ENCODE measurements around the gene ACKR2. TPM values are rescaled to one million over a fixed set of nuclear protein-coding genes. Genes with fewer than 3 reads are reported as not detected.
A peak's percentile ranks its signal among the peaks of the same experiment; 100 is the strongest.

The ACKR2 gene
- total RNA-seq, 1 donor from 2014 or later: 17.2 TPM

DNA sequence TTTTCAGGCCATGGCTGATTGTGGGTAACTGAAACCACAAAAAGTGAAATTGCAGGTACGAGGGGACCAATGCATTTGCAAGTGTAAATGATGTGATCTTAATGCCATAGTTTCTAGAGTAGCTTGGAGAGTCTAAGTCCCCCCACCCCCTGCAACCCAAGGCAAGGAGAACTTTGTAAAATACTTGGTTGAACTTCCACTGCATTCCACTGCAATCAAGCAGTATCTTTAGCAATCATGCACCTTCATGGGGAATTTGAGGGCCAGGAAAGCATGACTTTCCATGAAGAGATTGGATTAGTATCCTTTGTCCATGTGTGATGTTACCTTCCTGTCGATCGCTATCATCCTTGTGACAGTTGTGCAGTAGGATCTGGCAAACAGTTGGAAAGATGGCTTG is 77.8 kb downstream of the ACKR2 start:
- no peak for DNase-seq (ENCODE audit: low spot score)

DNA sequence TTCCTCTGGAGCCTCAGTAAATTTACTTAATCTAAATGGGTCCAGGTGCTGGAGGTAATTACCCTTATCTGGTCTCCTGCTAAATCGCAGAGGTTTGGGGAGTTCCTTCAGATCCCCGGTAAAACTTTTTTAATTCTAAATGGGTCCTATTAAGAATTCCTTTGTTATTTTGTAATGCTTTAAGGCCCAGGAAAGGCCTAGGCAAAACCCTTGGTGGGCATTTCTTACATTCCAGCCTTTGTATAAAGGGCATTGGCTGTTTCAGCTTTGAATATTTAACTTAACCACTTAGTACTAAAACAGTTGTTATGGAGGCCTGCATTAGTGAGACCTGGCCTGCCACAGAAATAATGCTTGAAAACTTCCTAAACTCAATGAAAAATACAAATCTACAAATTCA is 81.8 kb downstream of the ACKR2 start:
- DNase-seq (ENCODE audit: low spot score): no peak

DNA sequence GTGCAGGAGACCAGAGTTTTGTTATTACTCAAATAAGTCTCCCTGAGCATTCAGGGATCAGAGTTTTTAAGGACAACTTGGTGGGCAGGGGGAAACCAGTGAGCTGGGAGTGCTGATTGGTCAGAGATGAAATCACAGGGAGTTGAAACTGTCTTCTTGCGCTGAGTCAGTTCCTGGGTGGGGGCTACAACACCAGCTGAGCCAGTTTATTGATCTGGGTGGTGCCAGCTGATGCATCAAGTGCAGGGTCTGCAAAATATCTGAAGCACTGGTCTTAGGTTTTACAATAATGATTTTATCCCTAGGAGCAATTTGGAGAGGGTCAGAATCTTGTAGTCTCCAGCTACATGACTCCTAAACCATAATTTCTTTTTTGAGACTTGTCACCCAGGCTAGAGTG is 82.9 kb downstream of the ACKR2 start:
- no peak for DNase-seq (ENCODE audit: low spot score)

DNA sequence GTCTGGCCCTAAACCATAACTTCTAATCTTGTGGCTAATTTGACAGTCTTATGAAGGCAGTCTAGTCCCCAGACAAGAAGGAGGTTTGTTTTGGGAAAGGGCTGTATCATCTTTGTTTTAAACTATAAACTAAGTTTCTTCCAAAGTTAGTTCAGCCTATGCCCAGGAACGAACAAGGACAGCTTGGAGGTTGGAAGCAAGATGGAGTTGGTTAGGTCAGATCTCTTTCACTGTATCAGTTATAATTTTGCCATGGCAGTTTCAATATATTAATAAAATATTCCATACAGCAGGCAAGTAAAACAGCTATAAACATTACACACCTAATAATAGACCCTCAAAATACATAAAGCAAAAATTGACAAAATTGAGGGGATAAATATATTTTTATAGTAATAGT is 83.6 kb downstream of the ACKR2 start:
- DNase-seq (ENCODE audit: low spot score): no peak

DNA sequence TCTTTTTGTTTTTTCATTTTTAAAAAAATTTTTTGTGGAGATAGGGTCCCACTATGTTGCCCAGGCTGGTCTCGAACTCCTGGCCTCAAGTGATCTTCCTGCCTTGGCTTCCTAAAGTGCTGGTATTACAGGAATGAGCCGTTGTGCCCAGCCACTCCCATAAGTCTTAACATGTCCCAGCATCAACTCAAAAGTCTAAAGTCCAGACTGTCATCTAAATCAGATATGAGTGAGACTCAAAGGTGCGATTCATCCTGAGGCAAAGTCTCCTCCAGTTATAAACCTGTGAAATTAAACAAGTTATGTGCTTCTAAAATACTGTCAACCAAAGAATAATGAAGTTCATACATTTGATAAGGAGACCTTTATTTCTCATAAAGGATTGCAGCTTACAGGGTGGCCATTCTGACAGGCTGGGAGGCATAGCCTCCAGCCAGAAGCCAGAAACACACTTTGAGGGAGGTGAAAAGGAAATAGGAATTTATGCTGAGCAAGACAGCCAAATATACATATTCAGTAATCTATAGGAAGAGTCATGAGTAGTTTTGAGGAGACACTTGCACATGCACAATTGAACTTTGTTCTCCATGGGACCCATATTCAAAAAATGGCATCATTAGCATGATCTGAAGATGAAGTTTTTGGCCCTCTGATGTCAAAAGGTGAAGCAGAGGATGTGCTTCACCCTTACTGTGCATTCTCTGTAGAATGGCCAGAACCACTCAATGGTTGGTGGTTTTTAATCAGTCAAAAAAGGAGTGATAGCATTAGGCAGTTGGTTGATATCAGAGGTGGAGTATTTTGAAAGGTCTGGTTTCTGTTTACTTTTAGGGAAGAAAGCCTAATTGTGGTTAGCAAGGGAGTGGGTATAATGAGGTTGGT is 85.7 kb downstream of the ACKR2 start:
- DNase-seq (ENCODE audit: low spot score): no peak

DNA sequence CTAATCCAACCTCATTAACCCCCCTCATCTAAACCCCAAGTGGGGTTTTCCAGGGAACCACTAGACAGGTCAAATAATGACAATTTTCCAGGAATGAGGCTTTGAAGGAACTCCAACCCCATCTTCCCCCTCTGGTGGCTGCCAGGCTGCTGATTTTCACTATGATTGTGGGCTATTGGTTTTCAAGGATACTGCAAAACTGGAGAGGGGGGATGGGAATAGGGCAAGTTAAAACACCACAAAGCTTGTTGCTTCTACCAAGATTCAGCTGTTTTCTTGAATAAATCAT is 86.3 kb downstream of the ACKR2 start:
- DNase-seq (ENCODE audit: low spot score): no peak

DNA sequence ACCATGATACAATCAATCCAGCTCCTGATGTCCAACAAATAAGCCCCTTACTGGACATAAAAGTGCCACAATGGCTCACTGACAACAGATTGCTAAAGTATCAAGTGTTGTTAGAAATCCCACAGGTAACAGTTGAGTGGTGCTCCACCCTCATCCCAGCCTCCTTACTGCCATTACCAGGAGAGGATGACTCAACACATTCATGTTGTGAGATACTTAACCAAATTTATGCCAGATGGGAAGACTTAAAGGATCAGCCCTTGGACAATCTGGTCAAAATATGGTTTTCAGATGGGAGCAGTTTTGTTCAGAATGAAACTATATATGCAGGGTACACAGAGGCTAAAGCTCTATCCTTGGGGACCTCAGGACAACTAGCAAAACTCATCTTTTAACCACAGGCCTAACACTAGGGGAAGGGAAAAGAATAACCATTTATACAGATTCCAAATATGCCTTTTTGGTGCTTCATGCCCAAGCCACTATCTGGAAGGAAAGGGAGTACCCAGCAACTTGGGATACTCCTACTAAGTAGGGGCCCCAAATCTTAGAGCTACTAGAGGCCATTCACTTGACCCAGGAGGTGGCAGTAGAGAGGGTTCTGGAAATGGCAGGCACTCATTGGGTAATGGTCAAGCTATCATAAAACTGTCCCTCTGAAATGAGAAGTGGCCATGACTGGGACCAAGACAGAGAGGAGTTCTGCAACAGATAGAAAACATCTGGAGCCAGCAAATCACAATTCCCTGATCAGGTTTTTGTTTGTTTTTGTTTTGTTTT is 89.8 kb downstream of the ACKR2 start:
- DNase-seq (ENCODE audit: low spot score): no peak

DNA sequence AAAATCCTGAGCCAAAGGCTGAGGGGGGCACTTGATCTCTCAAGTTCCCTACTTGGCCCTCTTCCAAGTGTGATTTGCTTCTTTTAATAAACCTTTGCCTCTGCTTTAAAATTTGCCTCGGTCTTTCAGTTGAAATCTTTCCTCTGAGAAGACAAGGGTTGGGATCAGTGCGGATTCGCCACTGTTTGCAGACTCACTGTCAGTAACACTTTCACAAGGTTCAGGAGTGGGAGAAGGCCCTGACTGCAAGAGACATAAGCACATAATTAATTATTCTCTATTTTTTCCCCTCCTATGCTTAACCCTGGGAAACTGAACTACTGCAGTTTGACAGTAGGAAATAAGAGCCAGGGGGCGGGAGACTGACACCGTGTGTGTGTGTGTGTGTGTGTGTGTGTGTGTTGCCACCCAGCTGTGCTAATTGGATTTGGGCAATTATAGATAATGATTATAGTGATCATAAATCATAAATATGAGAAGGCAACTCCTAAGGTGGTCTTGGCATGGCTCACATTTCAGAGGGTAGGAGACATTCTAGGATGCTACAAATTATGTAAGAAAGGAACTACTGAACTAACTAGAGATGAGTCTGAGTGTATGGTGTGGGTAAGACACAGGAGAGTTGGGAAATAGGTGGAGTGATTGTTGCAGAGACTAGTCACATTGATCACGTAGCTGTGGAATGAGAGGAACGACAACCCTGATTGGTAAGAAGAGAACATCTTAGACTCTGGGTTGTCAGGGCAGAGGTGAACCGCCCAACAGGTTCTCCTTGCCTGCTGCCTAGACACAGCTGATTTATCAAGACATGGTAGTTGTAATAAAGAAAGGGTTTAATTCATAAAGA is 91.2 kb downstream of the ACKR2 start:
- peak; percentile 48 for DNase-seq (ENCODE audit: low spot score)

DNA sequence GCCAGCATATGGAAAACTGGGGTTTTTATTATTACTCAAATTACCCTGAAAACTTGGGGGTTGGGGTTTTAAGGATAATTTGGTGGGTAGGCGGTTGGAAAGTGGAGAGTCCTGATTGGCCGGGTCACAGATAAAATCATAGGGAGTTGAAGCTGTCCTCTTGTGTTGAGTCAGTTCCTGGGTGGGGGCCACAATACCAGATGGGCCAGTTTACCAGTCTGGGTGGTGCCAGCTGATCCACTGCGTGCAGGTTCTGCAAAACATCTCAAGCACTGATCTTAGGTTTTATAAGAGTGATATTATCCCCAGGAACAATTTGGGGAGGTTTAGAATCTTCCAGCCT is 91.8 kb downstream of the ACKR2 start:
- peak; percentile 73 for DNase-seq (ENCODE audit: low spot score)

DNA sequence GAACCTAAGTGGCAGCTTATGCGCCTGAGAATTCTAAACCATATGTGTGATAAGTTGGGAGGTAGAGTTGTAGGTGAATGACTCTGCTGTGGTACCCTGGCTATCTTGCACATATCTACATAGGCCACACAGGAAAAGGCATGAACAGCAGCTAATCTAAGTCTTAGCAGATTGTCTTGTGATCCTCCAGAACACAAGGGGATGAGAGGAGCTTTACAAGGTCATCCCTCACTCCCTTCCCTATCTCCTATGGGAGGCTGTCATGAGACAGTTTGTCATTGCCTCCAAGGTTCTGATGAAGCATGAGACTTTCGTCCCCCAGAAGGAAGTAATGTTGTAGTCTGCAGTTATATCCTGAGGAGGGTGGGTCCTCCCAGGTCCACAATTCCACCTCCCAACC is 93.0 kb downstream of the ACKR2 start:
- DNase-seq (ENCODE audit: low spot score): no peak

DNA sequence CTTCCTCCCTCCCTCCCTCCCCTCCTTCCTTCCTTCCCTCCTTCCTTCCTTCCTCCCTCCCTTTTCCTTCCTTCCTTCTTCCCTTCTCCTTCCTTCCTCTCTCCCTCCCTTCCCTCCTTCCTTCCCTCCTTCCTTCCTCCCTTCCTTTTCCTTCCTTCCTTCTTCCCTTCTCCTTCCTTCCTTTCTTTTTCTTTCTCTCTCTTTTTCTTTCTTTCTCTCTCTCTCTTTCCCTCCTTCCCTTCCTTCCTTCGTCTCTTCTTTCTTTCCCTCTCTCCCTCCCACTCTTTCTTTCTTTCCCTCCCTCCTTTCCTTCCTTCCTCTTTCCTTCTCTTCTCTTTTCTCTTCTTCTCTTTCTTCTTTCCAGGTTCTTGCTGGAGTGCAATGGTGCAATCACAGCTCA is 94.8 kb downstream of the ACKR2 start:
- DNase-seq (ENCODE audit: low spot score): no peak

DNA sequence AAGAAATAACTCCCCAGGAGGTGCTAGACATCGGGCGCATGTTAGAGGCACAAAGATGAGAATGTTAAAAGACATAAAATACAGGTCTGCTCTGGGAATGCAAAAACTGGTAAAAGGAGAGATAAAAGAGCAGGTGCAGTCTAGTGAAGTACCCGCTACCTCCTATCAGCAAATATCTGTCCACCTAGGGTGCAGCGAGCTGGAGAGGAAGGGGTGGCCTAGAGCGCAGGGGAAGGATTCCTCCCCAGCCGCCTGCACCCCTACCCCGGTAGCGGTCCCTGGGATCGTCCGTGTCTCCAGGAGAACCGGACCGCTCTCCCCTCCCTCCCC is 96.5 kb downstream of the ACKR2 start:
- DNase-seq (ENCODE audit: low spot score): no peak

DNA sequence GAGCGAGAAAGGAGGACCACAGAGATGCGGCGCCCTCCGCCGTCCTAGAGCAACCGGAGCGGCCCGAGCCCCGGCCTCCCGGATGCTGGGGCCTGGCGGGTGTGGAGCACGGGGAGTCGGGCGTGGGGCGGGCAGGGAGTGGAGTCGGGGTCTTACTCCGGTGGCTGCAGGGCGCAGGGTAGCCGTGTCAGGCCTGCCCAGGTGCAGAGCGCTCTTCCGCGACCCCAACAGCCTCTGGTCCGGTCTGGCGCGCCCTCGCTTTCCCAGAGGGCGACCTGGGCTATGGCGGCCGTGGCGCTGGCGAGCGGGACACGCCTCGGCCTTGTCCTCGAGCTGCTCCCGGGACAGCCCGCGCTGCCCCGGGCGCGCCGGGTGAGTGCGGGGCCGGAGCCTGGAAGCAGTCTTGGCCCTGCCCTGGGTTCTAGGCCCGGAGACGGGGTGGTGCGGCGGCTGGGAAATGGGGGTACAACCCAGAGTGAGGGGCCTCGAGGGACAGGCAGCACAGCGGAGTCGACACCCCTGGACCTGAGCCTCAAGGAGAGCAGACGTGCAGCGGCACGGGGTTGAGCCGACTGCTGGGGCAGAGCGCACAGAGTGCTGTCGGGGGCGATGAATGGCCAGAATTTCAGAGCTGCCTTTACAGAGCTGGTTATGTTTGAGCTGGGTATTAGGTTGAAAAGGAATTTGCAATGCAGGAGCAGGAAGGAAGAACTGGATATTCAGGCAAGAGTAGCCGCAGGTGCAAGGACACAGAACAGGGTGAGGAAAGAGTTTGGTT is 97.0 kb downstream of the ACKR2 start, which contains the start of gene ZNF662:
Gene ZNF662 (plus strand): TSS at position 73 of the 778 bp plus-strand sequence. CDS start 1,973 bp downstream, outside the sequence.
- DNase-seq (ENCODE audit: low spot score): peak; percentile 59

DNA sequence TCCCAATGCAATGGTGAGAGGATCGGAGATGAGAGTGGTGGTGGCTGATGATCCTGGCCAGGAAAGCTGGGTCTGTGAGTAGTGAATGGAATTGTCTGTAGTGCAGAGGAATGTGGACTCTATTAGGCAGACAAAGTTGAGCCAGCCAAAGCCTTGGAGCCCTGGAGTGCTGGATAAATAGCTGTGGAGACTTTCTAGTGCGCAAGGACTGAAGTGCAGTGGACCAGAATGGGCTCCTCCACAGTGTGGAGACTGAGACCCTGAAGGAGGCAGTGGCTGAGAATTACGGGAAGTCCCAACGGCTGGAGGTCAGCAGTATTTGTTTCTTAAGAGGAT is 97.6 kb downstream of the ACKR2 start:
- DNase-seq (ENCODE audit: low spot score): no peak

DNA sequence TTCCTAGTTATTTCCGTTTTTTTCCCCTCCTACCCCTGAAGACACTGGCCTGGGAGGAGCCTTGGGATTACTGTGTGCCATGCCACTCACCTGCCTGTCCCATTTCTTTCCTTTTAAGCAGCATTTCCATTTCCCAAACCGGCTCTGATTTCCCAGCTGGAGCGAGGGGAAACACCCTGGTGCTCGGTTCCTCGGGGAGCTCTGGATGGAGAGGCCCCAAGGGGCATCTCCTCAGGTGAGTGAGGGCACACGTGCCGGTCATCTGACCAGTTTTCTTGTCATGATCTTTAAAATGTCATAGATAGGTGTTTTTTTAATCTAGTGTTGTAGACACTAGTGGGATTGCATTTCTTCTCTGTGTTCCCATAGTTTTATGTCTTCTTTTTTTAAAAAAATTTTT is 99.4 kb downstream of the ACKR2 start:
- no peak for DNase-seq (ENCODE audit: low spot score)

DNA sequence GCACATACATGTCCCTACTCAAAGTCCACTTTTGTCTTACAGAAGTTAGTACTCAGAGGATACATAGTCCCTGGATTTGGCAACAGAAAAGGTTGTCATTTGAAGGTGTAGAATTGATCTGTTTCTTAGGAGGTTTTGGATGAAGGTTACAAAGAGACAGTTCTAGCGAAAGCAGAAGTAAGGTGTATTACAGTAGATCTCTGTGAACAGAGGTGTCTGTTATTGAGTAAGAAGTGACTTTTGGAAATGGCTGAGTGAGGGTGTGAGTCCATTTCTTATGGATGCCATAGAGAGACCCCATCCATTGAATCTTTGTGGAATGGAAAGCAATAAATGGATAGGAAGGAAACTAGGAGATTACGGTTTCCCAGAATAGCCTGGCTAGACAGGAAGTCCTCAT is 102.3 kb downstream of the ACKR2 start:
- DNase-seq (ENCODE audit: low spot score): no peak

DNA sequence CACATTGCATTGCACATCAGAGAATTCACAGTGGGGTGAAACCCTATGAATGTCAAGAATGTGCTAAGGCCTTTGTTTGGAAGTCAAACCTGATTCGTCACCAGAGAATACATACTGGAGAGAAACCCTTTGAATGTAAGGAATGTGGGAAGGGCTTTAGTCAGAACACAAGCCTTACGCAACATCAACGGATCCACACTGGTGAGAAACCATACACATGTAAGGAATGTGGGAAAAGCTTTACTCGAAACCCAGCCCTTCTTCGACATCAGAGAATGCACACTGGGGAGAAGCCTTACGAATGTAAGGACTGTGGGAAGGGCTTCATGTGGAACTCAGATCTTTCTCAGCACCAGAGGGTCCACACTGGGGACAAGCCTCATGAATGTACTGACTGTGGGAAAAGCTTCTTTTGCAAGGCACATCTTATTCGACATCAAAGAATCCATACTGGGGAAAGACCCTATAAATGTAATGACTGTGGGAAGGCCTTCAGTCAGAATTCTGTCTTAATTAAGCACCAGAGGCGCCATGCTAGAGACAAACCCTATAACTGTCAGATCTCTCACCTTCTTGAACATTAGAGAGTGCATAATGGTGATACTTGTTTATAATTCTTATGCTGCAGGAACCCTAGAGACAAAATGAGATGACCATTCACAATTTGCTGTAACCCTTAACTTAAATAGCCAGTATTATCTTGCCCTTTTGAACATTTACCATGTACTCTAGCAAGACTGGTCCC is 105.7 kb downstream of the ACKR2 start:
- no peak for DNase-seq (ENCODE audit: low spot score)
